ENCODE measurements around the gene CREB3L2.

- no peak for TF ChIP-seq CTCF (IDR thresholded peaks at IDR 0.05)
- no peak for TF ChIP-seq POLR2AphosphoS5 (IDR thresholded peaks at IDR 0.05)
Measured at GRCh38 chr7:137936509-137937201, 65.2 kb downstream of the CREB3L2 start.
